HEK293T (cell line): ENCODE measurements around the gene PDE4B.

Experiments
- CTCF ChIA-PET: fragments of 350-600 bp; formaldehyde crosslinking; extraction: SDS; loops from one replicate; lab custom pipeline; 2021; ENCODE audit warnings: antibody characterized with exemption, inconsistent platforms; lab: Yijun Ruan, JAX
- POLR2A ChIA-PET: fragments of 350-600 bp; formaldehyde crosslinking; extraction: SDS; loops from one replicate; lab custom pipeline; 2020; ENCODE audit warnings: antibody characterized with exemption, inconsistent platforms; lab: Yijun Ruan, JAX
- DNase-seq: peaks from one replicate; pipeline ENCODE4 v3.0.0; 2012; ENCODE audit warnings: mixed read lengths; ENCODE audit errors: extremely low spot score
- ARNT ChIP-seq: fragments of 450-650 bp; IDR thresholded peaks from 2 replicates; pipeline ENCODE4 v1.6.1; 2017; ENCODE audit warnings: mild to moderate bottlenecking
- BHLHE40 ChIP-seq: fragments of 450-650 bp; IDR thresholded peaks from 2 replicates; pipeline ENCODE4 v1.6.1; 2016; ENCODE audit warnings: mild to moderate bottlenecking, moderate library complexity, borderline replicate concordance
- CTBP1 ChIP-seq: fragments of 450-650 bp; IDR thresholded peaks from 2 replicates; pipeline ENCODE4 v1.6.1; 2016; ENCODE audit warnings: borderline replicate concordance
- ELF4 ChIP-seq: fragments of 450-650 bp; IDR thresholded peaks from 2 replicates; pipeline ENCODE4 v1.6.1; 2017; ENCODE audit warnings: antibody characterized with exemption
- FOXA1 ChIP-seq: fragments of 450-650 bp; IDR thresholded peaks from 2 replicates; pipeline ENCODE4 v1.6.1; 2016; ENCODE audit warnings: mild to moderate bottlenecking
- FOXK2 ChIP-seq: fragments of 450-650 bp; IDR thresholded peaks from 2 replicates; pipeline ENCODE4 v1.6.1; 2016; ENCODE audit warnings: mild to moderate bottlenecking
- FOXM1 ChIP-seq: fragments of 450-650 bp; IDR thresholded peaks from 2 replicates; pipeline ENCODE4 v1.6.1; 2017; ENCODE audit warnings: mild to moderate bottlenecking, borderline replicate concordance
- HDGF ChIP-seq: fragments of 450-650 bp; IDR thresholded peaks from 2 replicates; pipeline ENCODE4 v1.6.1; 2017; ENCODE audit warnings: antibody characterized with exemption, borderline replicate concordance
- L3MBTL2 ChIP-seq: fragments of 450-650 bp; conservative IDR thresholded peaks from 2 replicates; pipeline ENCODE4 v1.6.1; 2016; ENCODE audit warnings: mild to moderate bottlenecking
- LEF1 ChIP-seq: fragments of 450-650 bp; IDR thresholded peaks from 2 replicates; pipeline ENCODE4 v1.6.1; 2017; ENCODE audit warnings: mild to moderate bottlenecking, borderline replicate concordance
- NFRKB ChIP-seq: fragments of 450-650 bp; IDR thresholded peaks from 2 replicates; pipeline ENCODE4 v1.6.1; 2016; ENCODE audit warnings: mild to moderate bottlenecking, moderate library complexity
- PKNOX1 ChIP-seq: fragments of 450-650 bp; IDR thresholded peaks from 2 replicates; pipeline ENCODE4 v1.6.1; 2016
- SP1 ChIP-seq: fragments of 450-650 bp; IDR thresholded peaks from 2 replicates; pipeline ENCODE4 v1.6.1; 2017
- SUZ12 ChIP-seq: fragments of 450-650 bp; IDR thresholded peaks from 2 replicates; pipeline ENCODE4 v1.6.1; 2016; ENCODE audit warnings: mild to moderate bottlenecking
- TARDBP ChIP-seq: fragments of 450-650 bp; IDR thresholded peaks from 2 replicates; pipeline ENCODE4 v1.6.1; 2016
- ZNF384 ChIP-seq: fragments of 450-650 bp; IDR thresholded peaks from 2 replicates; pipeline ENCODE4 v1.6.1; 2016

PDE4B gene

DNA sequence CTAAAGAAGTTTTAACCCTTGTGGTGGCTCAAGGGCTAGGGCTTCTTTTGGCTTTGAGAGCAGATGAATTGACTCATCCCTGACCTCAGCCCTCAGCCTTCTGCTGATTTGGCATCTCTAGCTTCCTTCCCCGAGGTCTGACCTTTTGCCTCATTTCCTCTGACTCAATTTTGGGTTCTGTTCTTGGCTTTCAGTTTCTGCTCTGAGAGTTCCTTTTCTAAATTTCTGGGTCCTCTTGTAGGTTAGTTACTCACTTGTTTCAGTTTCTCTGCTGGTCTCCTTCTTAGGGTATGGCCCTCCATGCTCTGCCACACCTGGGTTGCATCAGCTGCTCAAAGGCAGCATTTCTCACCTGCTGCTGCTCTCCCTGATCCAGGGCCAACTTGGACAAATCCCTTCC is 19.4 kb downstream of the PDE4B start:
- CTCF ChIA-PET, result no interaction called here
- POLR2A ChIA-PET, result no interaction called here
- TF ChIP-seq NFRKB, result no peak
- no peak for TF ChIP-seq ELF4
- no peak for TF ChIP-seq FOXA1
- no peak for TF ChIP-seq L3MBTL2
- TF ChIP-seq SP1, result no peak
- TF ChIP-seq FOXK2, result no peak
- no peak for TF ChIP-seq TARDBP
- no peak for TF ChIP-seq SUZ12
- no peak for TF ChIP-seq ZNF384
- TF ChIP-seq FOXM1, result no peak
- no peak for TF ChIP-seq BHLHE40
- TF ChIP-seq HDGF, result no peak
- no peak for TF ChIP-seq PKNOX1
- no peak for DNase-seq

DNA sequence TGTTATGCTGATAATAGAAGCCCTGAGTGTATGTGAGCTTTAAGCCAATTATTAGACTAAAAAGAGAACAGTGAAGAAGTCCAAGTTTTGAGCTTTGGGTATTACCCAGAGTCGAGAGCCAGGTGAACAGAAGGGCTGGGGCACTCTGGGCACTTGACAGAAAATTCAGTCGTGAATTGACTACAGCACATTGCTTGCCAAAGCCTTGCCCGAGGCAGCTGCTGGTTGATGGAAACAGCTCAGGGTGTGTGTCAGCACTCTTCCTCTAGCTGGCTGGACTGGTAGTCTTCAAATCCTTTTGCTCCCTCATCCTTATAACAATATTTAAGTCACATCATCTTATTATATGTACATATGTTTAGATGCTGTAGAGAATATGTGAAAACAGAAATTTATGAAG is 21.3 kb downstream of the PDE4B start:
- CTCF ChIA-PET, result no interaction called here
- POLR2A ChIA-PET, result no interaction called here
- no peak for DNase-seq
- TF ChIP-seq FOXK2, result no peak
- TF ChIP-seq ZNF384, result no peak
- TF ChIP-seq LEF1, result no peak
- no peak for TF ChIP-seq SP1
- TF ChIP-seq HDGF, result no peak
- no peak for TF ChIP-seq ELF4
- TF ChIP-seq NFRKB, result no peak

- CTCF ChIA-PET, result no interaction called here
- POLR2A ChIA-PET, result no interaction called here
- no peak for DNase-seq
- TF ChIP-seq FOXA1, result no peak
These were observed 22.1 kb downstream of the PDE4B start for GRCh38 chr1:65814752-65815151.

DNA sequence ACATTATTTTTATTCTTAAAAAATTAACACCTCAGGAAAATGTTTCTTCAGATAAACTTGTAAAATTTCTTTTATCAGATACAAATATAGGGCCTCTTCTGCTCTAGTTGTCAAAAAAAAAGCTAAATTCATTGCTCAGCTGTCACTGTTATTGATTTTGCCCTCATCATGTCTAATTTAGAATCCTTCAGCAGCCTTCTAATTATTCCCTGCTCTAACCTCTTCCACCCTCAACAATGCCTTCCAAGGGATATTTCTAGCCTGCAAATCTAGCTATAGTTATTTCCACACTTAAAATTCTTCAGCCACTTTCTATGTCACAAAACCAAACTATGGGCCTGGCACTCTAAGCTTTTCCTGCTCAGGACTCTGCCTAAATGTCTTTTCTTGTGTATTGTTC is 25.2 kb downstream of the PDE4B start:
- CTCF ChIA-PET, result no interaction called here
- no peak for DNase-seq
- POLR2A ChIA-PET, result no interaction called here
- TF ChIP-seq ELF4, result no peak
- no peak for TF ChIP-seq ZNF384
- TF ChIP-seq SP1, result no peak
- TF ChIP-seq L3MBTL2, result no peak
- TF ChIP-seq CTBP1, result no peak
- no peak for TF ChIP-seq SUZ12
- TF ChIP-seq ARNT, result no peak
- TF ChIP-seq FOXK2, result no peak
- no peak for TF ChIP-seq HDGF
- TF ChIP-seq LEF1, result no peak
- TF ChIP-seq FOXM1, result no peak
- TF ChIP-seq PKNOX1, result no peak

DNA sequence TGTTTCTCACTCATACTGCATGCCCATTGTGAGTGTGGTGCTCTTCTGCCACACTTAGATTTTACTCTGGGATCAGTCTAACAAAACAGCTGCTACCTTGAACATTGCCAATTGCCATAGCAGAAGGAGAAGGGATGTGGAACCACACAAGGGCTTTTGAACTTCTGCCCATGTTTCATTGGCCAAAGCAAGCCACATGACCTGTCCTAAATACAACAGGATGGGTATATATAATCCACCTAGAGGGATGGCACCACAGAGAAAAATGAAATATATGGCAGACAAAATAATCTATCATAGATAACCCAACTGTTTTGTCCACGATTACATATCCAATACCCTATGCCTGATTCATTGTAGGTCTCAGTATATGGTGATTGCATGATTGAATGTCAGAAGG is 26.3 kb downstream of the PDE4B start:
- CTCF ChIA-PET, result no interaction called here

GRCh38 chr1:65820983-65821382 is 28.3 kb downstream of the PDE4B start:
- DNase-seq, result no peak
- POLR2A ChIA-PET, result no interaction called here
- TF ChIP-seq FOXM1 (no peak), BHLHE40 (no peak), L3MBTL2 (no peak), CTBP1 (no peak), FOXA1 (no peak), PKNOX1 (no peak)
- CTCF ChIA-PET, result no interaction called here

More for the DNA sequence above, 26.3 kb downstream of the PDE4B start:
- TF ChIP-seq L3MBTL2 (no peak), BHLHE40 (no peak), HDGF (no peak), FOXK2 (no peak), FOXM1 (no peak), ELF4 (no peak)
- POLR2A ChIA-PET, result no interaction called here
- DNase-seq, result no peak

DNA sequence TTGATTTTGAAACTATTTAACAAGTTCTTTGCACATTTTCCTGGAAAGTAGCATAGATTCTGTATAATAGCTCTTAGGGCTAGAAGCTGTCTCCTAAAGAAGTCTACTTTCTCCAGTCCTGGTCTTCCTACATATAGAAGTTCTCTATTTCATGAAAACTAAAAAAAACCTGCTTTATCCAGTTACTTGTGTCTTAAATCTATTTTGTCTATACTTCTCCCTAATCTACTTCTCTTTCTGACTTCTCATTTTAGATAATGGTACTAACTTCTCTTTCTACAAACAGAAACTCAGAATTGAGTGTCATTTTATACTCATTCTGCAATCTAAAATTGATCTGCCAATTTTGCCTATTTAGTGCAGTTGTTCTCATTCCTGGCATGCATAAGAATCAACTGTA is 28.7 kb downstream of the PDE4B start:
- no peak for DNase-seq
- ChIA-PET CTCF (no interaction called here), POLR2A (no interaction called here)
- TF ChIP-seq ARNT (no peak), CTBP1 (no peak), LEF1 (no peak), SUZ12 (no peak), ZNF384 (no peak), SP1 (no peak), TARDBP (no peak), BHLHE40 (no peak), PKNOX1 (no peak)
